H1 (cell line): Measurements from ENCODE around the gene ASB3. TPM values are rescaled to one million over a fixed set of nuclear protein-coding genes. Genes with fewer than 3 reads are reported as not detected.

Experiments
- CHD1 ChIP-seq: IDR thresholded peaks from 2 replicates; pipeline ENCODE4 v1.6.1; 2012; ENCODE audit warnings: low read depth, low read length, improper control_type of control experiment
- CREB1 ChIP-seq: IDR thresholded peaks from 2 replicates; pipeline ENCODE4 v1.6.1; 2012; ENCODE audit warnings: inconsistent platforms
- CTBP2 ChIP-seq: IDR thresholded peaks from 2 replicates; pipeline ENCODE4 v1.7.0; 2011; ENCODE audit warnings: borderline replicate concordance, mild to moderate bottlenecking, moderate library complexity, mixed read lengths, low read length; ENCODE audit not compliant: insufficient read depth, insufficient read length
- POLR2AphosphoS5 ChIP-seq: IDR thresholded peaks from 2 replicates; pipeline ENCODE4 v1.6.1; 2011; ENCODE audit warnings: low read depth, low read length
- polyA plus RNA-seq, 7 experiments: library from polyadenylated mRNA; depleted of rRNA in 3 of 7; stranded (reverse) in 5 of 7; unstranded in 2 of 7; fragments of >200 nt in 5 of 7; fragments of 200-250 nt in 2 of 7; gene quantifications; 1 replicate in 5 of 7; 2 replicates in 1 of 7; 4 replicates in 1 of 7; pipeline versions ENCODE4 v1.2.1 to v1.2.3, GENCODE V29; 2011 to 2013; ENCODE audit warnings: missing spikeins in 2 of 7, mixed read lengths in 2 of 7
- total RNA-seq: library from RNA; stranded (reverse); fragmentation: NEBNext Ultra II Directional; extraction: Animal tissue kit (Norgen Biotek cat#: 25700); gene quantifications from 2 replicates; pipeline ENCODE4 v1.2.1, GENCODE V29; 2021
- TF ChIP-seq, protein P1 (sequence below): IDR thresholded peaks from 2 replicates; pipeline ENCODE4 v1.6.1; 2011; ENCODE audit warnings: low read length, improper control_type of control experiment

The ASB3 gene
- total and polyA plus RNA-seq, 2 of the 8 experiments (the other 6 are each of a cell fraction or from before 2014, with no cell fraction given) = 22.6 to 25.4 TPM

DNA sequence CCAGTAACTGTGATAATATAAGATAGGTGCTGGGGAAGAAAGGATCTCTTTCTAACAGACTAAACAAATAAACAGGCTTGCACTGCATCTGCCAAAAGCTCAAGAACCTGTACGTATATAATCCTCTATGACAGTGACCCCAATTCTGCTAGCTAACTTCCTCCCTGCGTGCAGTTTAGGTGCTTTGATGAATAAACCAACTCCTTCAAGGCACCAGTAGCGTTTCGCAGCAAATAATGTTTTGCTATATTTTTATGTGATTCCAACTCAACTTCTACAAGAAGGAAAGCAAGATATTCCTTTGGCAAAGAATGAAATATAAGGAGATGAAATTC is 154.7 kb downstream of the ASB3 start (continued):
- TF ChIP-seq, protein P1, sequence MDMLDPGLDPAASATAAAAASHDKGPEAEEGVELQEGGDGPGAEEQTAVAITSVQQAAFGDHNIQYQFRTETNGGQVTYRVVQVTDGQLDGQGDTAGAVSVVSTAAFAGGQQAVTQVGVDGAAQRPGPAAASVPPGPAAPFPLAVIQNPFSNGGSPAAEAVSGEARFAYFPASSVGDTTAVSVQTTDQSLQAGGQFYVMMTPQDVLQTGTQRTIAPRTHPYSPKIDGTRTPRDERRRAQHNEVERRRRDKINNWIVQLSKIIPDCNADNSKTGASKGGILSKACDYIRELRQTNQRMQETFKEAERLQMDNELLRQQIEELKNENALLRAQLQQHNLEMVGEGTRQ = no peak
- TF ChIP-seq POLR2AphosphoS5 (no peak), CHD1 (no peak), CTBP2 (no peak), CREB1 (no peak)
